ENCODE measurements around the gene MCF2L2.

The MCF2L2 gene

GRCh38 chr3:183270344-183270743, 158.1 kb downstream of the MCF2L2 start:
- peaks cover 6% of the 10 kb centered on the region for H3K4me1 ChIP-seq
- no peak overlapping the region for H3K9ac ChIP-seq
- H3K4me2 ChIP-seq (ENCODE audit: low read length) = no peak overlapping the region
- H3K79me2 ChIP-seq = no peaks in the 10 kb centered on the region
- no peaks in the 10 kb centered on the region for H3K36me3 ChIP-seq (ENCODE audit: control insufficient read depth, insufficient read depth, low read length)
- H3K9me3 ChIP-seq (ENCODE audit: control insufficient read depth, low read length) = no peaks in the 10 kb centered on the region
- no peak overlapping the region for H3K27ac ChIP-seq
- no peak for TF ChIP-seq CTCF (IDR thresholded peaks at IDR 0.05)
- no peak overlapping the region for H2AFZ ChIP-seq
- H3K4me3 ChIP-seq (ENCODE audit: low read depth, low read length) = no peak overlapping the region
- no peaks in the 10 kb centered on the region for H3K27me3 ChIP-seq (ENCODE audit: control insufficient read depth, insufficient read depth, low read length)

- Histone ChIP-seq H2AFZ (no peak overlapping the region), H3K27ac (no peak overlapping the region), H3K4me3 (ENCODE audit: low read depth, low read length) (no peak overlapping the region), H3K9me3 (ENCODE audit: control insufficient read depth, low read length) (no peaks in the 10 kb centered on the region), H3K4me2 (ENCODE audit: low read length) (no peak overlapping the region), H3K9ac (no peak overlapping the region), H3K36me3 (ENCODE audit: control insufficient read depth, insufficient read depth, low read length) (no peaks in the 10 kb centered on the region), H3K27me3 (ENCODE audit: control insufficient read depth, insufficient read depth, low read length) (no peaks in the 10 kb centered on the region), H3K4me1 (peaks cover 10% of the 10 kb centered on the region), H3K79me2 (no peaks in the 10 kb centered on the region)
- no peak for TF ChIP-seq CTCF (IDR thresholded peaks at IDR 0.05)
These were observed 159.1 kb downstream of the MCF2L2 start for GRCh38 chr3:183269345-183269744.

GRCh38 chr3:183268366-183268765, 160.1 kb downstream of the MCF2L2 start:
- Histone ChIP-seq H3K79me2 (no peaks in the 10 kb centered on the region), H3K36me3 (ENCODE audit: control insufficient read depth, insufficient read depth, low read length) (no peaks in the 10 kb centered on the region), H3K27ac (no peak overlapping the region), H2AFZ (no peak overlapping the region), H3K4me3 (ENCODE audit: low read depth, low read length) (no peak overlapping the region), H3K9me3 (ENCODE audit: control insufficient read depth, low read length) (no peaks in the 10 kb centered on the region), H3K27me3 (ENCODE audit: control insufficient read depth, insufficient read depth, low read length) (no peaks in the 10 kb centered on the region), H3K4me2 (ENCODE audit: low read length) (no peak overlapping the region), H3K4me1 (peaks cover 10% of the 10 kb centered on the region), H3K9ac (no peak overlapping the region)
- TF ChIP-seq CTCF (IDR thresholded peaks at IDR 0.05) = no peak

GRCh38 chr3:183267140-183267539, 161.3 kb downstream of the MCF2L2 start:
- H3K36me3 ChIP-seq (ENCODE audit: control insufficient read depth, insufficient read depth, low read length) = no peaks in the 10 kb centered on the region
- no peak overlapping the region for H2AFZ ChIP-seq
- no peaks in the 10 kb centered on the region for H3K9me3 ChIP-seq (ENCODE audit: control insufficient read depth, low read length)
- peaks cover 10% of the 10 kb centered on the region for H3K4me1 ChIP-seq
- no peak overlapping the region for H3K4me3 ChIP-seq (ENCODE audit: low read depth, low read length)
- no peaks in the 10 kb centered on the region for H3K27me3 ChIP-seq (ENCODE audit: control insufficient read depth, insufficient read depth, low read length)
- H3K79me2 ChIP-seq = no peaks in the 10 kb centered on the region
- no peak overlapping the region for H3K27ac ChIP-seq
- H3K9ac ChIP-seq = no peak overlapping the region
- no peak for TF ChIP-seq CTCF (IDR thresholded peaks at IDR 0.05)
- H3K4me2 ChIP-seq (ENCODE audit: low read length) = no peak overlapping the region

GRCh38 chr3:183266454-183266853, 162.0 kb downstream of the MCF2L2 start:
- H3K27ac ChIP-seq = no peak overlapping the region
- no peak for TF ChIP-seq CTCF (IDR thresholded peaks at IDR 0.05)

More at GRCh38 chr3:183266454-183266853, 162.0 kb downstream of the MCF2L2 start:
- no peaks in the 10 kb centered on the region for H3K9me3 ChIP-seq (ENCODE audit: control insufficient read depth, low read length)
- no peaks in the 10 kb centered on the region for H3K27me3 ChIP-seq (ENCODE audit: control insufficient read depth, insufficient read depth, low read length)
- no peak overlapping the region for H3K4me3 ChIP-seq (ENCODE audit: low read depth, low read length)
- H3K79me2 ChIP-seq = no peaks in the 10 kb centered on the region
- H2AFZ ChIP-seq = no peak overlapping the region
- no peaks in the 10 kb centered on the region for H3K36me3 ChIP-seq (ENCODE audit: control insufficient read depth, insufficient read depth, low read length)
- no peak overlapping the region for H3K9ac ChIP-seq
- H3K4me2 ChIP-seq (ENCODE audit: low read length) = no peak overlapping the region
- peaks cover 10% of the 10 kb centered on the region for H3K4me1 ChIP-seq
